ENCODE measurements around the gene AHCYL1. TPM values are rescaled to one million over a fixed set of nuclear protein-coding genes. Genes with fewer than 3 reads are reported as not detected.
A peak's percentile ranks its signal among the peaks of the same experiment; 100 is the strongest.

Gene AHCYL1
- total and polyA plus RNA-seq, 7 donors, result 42.6 to 76.7 (median 58.2) TPM

GRCh38 chr1:110008971-110009565 lies 24.5 kb downstream of the AHCYL1 start:
- TF ChIP-seq CTCF (IDR thresholded peaks at IDR 0.05) (no peak), EP300 (IDR thresholded peaks at IDR 0.05) (no peak), POLR2A (IDR thresholded peaks at IDR 0.05) (no peak), POLR2AphosphoS5 (IDR thresholded peaks at IDR 0.05) (no peak)
- intact Hi-C loops (cut with DNase I), result no loop called here

GRCh38 chr1:110011527-110012041 lies 27.0 kb downstream of the AHCYL1 start:
- WGBS, 2 donors, result 26 to 30% methylated on average over 2 of the region's 2 CpGs
- peak overlapping the region in 3 of 4 donors; percentile 12 to 19 (median 14) for H3K27ac ChIP-seq
- H3K36me3 ChIP-seq, result peaks cover 28 to 77% (median 54%) of the 10 kb centered on the region in 4 donors
- H3K9me3 ChIP-seq, result no peaks in the 10 kb centered on the region
- H3K27me3 ChIP-seq, result no peaks in the 10 kb centered on the region
- H3K4me3 ChIP-seq, result no peak overlapping the region
- TF ChIP-seq POLR2AphosphoS5 (IDR thresholded peaks at IDR 0.05) (no peak), CTCF (IDR thresholded peaks at IDR 0.05) (peak in 3 of 4 experiments; percentile 18 to 42 (median 30))
- DNase-seq, result no peak
- intact Hi-C loops (cut with DNase I), result no loop called here
- peaks cover 0 to 33% (median 16%) of the 10 kb centered on the region in 4 donors for H3K4me1 ChIP-seq

More at GRCh38 chr1:110008971-110009565, 24.5 kb downstream of the AHCYL1 start:
- Histone ChIP-seq H3K4me1 (peaks cover 0 to 58% (median 41%) of the 10 kb centered on the region in 4 donors), H3K27me3 (no peaks in the 10 kb centered on the region), H3K36me3 (peaks cover 17 to 52% (median 29%) of the 10 kb centered on the region in 4 donors), H3K4me3 (no peak overlapping the region), H3K27ac (no peak overlapping the region), H3K9me3 (no peaks in the 10 kb centered on the region)
- 95 to 96% methylated on average over 7 of the region's 7 CpGs for WGBS, 2 donors
- no peak for DNase-seq

GRCh38 chr1:110012100-110012780 lies 27.7 kb downstream of the AHCYL1 start:
- H3K36me3 ChIP-seq, result peaks cover 31 to 83% (median 60%) of the 10 kb centered on the region in 4 donors
- H3K27ac ChIP-seq, result peak overlapping the region in 1 of 4 donors; percentile 14

DNA sequence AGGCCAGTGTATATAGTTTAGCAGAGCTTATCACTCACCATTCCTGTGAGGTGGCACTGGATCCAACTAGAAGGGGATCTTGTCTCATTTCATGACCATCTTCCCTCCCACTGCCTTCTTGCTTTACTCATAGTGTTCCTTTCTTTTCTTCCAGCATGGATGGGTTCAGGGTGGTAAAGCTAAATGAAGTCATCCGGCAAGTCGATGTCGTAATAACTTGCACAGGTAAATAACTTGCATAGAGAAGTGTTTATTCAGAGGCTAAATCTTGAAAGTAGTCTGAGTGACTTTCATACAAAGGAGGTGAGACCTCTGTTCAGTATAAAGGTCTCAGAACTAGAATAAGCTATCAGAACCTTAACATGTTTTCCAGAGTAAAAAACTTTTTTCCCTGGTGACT lies 33.2 kb downstream of the AHCYL1 start:
- H3K36me3 ChIP-seq, result peaks cover 55 to 100% (median 79%) of the 10 kb centered on the region in 4 donors
- no peak overlapping the region for H3K27ac ChIP-seq
- no peaks in the 10 kb centered on the region for H3K27me3 ChIP-seq
- WGBS, 2 donors, result 68 to 89% methylated on average over 3 of the region's 3 CpGs
- no peaks in the 10 kb centered on the region for H3K9me3 ChIP-seq
- no peaks in the 10 kb centered on the region for H3K4me1 ChIP-seq
- no peak for DNase-seq
- no peak overlapping the region for H3K4me3 ChIP-seq
- no peak for TF ChIP-seq CTCF (IDR thresholded peaks at IDR 0.05)
- TF ChIP-seq POLR2A (IDR thresholded peaks at IDR 0.05), result no peak
- TF ChIP-seq EP300 (IDR thresholded peaks at IDR 0.05), result no peak
- TF ChIP-seq POLR2AphosphoS5 (IDR thresholded peaks at IDR 0.05), result no peak
- intact Hi-C loops (cut with DNase I), result no loop called here

More at GRCh38 chr1:110012100-110012780, 27.7 kb downstream of the AHCYL1 start:
- intact Hi-C loops (cut with DNase I), result no loop called here
- Histone ChIP-seq H3K9me3 (no peaks in the 10 kb centered on the region), H3K4me3 (no peak overlapping the region), H3K4me1 (peaks cover 0 to 26% (median 9%) of the 10 kb centered on the region in 4 donors), H3K27me3 (no peaks in the 10 kb centered on the region)
- no peak for DNase-seq
- TF ChIP-seq POLR2A (IDR thresholded peaks at IDR 0.05), result no peak
- TF ChIP-seq CTCF (IDR thresholded peaks at IDR 0.05), result no peak
- TF ChIP-seq POLR2AphosphoS5 (IDR thresholded peaks at IDR 0.05), result no peak
- no peak for TF ChIP-seq EP300 (IDR thresholded peaks at IDR 0.05)
- 74 to 85% methylated on average over 6 of the region's 6 CpGs for WGBS, 2 donors

All from sigmoid colon (tissue), 7 donors.